GM18907 (cell line): ENCODE data around the gene MAML3.
"Not testable (repeated sequence)": the region's sequence is repeated elsewhere in the genome, so short reads cannot be mapped to it uniquely, and the experiment has no call there.

ENCODE experiments used
- ATAC-seq: cut with Tn5 transposase; IDR thresholded peaks from one replicate; pipeline ENCODE4 v1.9.1; 2021; ENCODE audit warnings: mild to moderate bottlenecking, moderate library complexity; ENCODE audit not compliant: unreplicated experiment

The MAML3 gene

GRCh38 chr4:139969635-139970266 is 184.2 kb downstream of the MAML3 start:
- ATAC-seq, result no peak

GRCh38 chr4:139968831-139969230 is 185.2 kb downstream of the MAML3 start:
- no peak for ATAC-seq

GRCh38 chr4:139966383-139966782 is 187.6 kb downstream of the MAML3 start:
- ATAC-seq, result no peak

- no peak for ATAC-seq
Observed at GRCh38 chr4:139965789-139966188, 188.2 kb downstream of the MAML3 start.

GRCh38 chr4:139963708-139964107 is 190.3 kb downstream of the MAML3 start:
- no peak for ATAC-seq

GRCh38 chr4:139962130-139962684 is 191.8 kb downstream of the MAML3 start:
- no peak for ATAC-seq

- no peak for ATAC-seq
Observed at GRCh38 chr4:139961344-139961946, 192.5 kb downstream of the MAML3 start.

GRCh38 chr4:139959396-139959795 is 194.6 kb downstream of the MAML3 start:
- ATAC-seq, result no peak

- ATAC-seq, result no peak
Observed at GRCh38 chr4:139958739-139959098, 195.3 kb downstream of the MAML3 start.

GRCh38 chr4:139957986-139958738 is 195.8 kb downstream of the MAML3 start:
- no peak for ATAC-seq

GRCh38 chr4:139957065-139957464 is 196.9 kb downstream of the MAML3 start:
- ATAC-seq, result no peak

- no peak for ATAC-seq
Observed at GRCh38 chr4:139956507-139957017, 197.4 kb downstream of the MAML3 start.

- ATAC-seq, result no peak
Observed at GRCh38 chr4:139955600-139955999, 198.4 kb downstream of the MAML3 start.

- no peak for ATAC-seq
Observed at GRCh38 chr4:139954512-139954911, 199.5 kb downstream of the MAML3 start.

GRCh38 chr4:139951021-139951420 is 203.0 kb downstream of the MAML3 start:
- peak; percentile 16 for ATAC-seq

- ATAC-seq, result peak; percentile 97
Observed at GRCh38 chr4:139950568-139950967, 203.4 kb downstream of the MAML3 start.

- not testable (repeated sequence) for ATAC-seq
Observed at GRCh38 chr4:139944916-139945315, 209.1 kb downstream of the MAML3 start.

- ATAC-seq, result no peak
Observed at GRCh38 chr4:139943277-139943676, 210.7 kb downstream of the MAML3 start.

GRCh38 chr4:139942241-139942640 is 211.7 kb downstream of the MAML3 start:
- no peak for ATAC-seq

- no peak for ATAC-seq
Observed at GRCh38 chr4:139940600-139940999, 213.4 kb downstream of the MAML3 start.

GRCh38 chr4:139938414-139938813 is 215.6 kb downstream of the MAML3 start:
- ATAC-seq, result no peak

- ATAC-seq, result no peak
Observed at GRCh38 chr4:139935911-139936310, 218.1 kb downstream of the MAML3 start.
